Hepatocyte (in vitro differentiated cells): ENCODE data around the gene FUT9.

Experiments
- EZH2phosphoT487 ChIP-seq: fragments of 200-600 bp; sonication (generic); IDR thresholded peaks from one replicate; pipeline ENCODE4 v1.6.1; 2018; ENCODE audit warnings: antibody characterized with exemption, mild to moderate bottlenecking, low read depth, moderate library complexity; ENCODE audit not compliant: unreplicated experiment, severe bottlenecking
- TF ChIP-seq, protein P1 (sequence below): fragments of 200-600 bp; sonication (generic); IDR thresholded peaks from 2 replicates; pipeline ENCODE4 v1.5.1; 2016; ENCODE audit warnings: antibody characterized with exemption, mild to moderate bottlenecking; ENCODE audit not compliant: poor library complexity

DNA sequence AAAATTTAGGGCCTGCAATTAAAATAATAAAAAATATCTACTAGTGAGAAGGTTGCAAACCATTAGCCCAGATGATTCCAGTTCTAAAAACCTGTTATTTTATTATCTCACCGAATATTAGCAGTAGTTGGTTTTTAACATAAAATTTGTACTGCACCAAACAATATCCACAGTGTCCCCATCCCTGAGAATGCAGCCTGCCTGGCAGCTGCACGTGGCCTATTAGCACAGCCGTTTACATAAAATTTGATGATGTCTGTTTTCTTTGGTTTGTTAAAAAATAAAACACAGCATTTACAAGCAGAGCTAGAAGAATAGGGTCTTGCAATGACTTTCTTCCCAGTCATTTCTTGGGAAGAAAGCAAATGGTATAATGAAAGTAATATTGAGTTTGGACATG is 58.2 kb downstream of the FUT9 start:
- TF ChIP-seq, protein P1, sequence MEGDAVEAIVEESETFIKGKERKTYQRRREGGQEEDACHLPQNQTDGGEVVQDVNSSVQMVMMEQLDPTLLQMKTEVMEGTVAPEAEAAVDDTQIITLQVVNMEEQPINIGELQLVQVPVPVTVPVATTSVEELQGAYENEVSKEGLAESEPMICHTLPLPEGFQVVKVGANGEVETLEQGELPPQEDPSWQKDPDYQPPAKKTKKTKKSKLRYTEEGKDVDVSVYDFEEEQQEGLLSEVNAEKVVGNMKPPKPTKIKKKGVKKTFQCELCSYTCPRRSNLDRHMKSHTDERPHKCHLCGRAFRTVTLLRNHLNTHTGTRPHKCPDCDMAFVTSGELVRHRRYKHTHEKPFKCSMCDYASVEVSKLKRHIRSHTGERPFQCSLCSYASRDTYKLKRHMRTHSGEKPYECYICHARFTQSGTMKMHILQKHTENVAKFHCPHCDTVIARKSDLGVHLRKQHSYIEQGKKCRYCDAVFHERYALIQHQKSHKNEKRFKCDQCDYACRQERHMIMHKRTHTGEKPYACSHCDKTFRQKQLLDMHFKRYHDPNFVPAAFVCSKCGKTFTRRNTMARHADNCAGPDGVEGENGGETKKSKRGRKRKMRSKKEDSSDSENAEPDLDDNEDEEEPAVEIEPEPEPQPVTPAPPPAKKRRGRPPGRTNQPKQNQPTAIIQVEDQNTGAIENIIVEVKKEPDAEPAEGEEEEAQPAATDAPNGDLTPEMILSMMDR: no peak
- TF ChIP-seq EZH2phosphoT487: no peak
